H1 (cell line): ENCODE results near the gene LCE1E. TPM values are rescaled to one million over a fixed set of nuclear protein-coding genes. Genes with fewer than 3 reads are reported as not detected.

Source experiments
- ATF3 ChIP-seq: IDR thresholded peaks from 2 replicates; pipeline ENCODE4 v1.6.1; 2011; ENCODE audit warnings: low read depth, mild to moderate bottlenecking, low read length; ENCODE audit not compliant: insufficient read depth
- CHD7 ChIP-seq: fragments of 300-600 bp; sonication (generic); IDR thresholded peaks from 2 replicates; pipeline ENCODE4 v1.7.1; 2012; ENCODE audit warnings: low read length, moderate library complexity, mild to moderate bottlenecking, inconsistent platforms; ENCODE audit not compliant: insufficient replicate concordance
- CTBP2 ChIP-seq: IDR thresholded peaks from 2 replicates; pipeline ENCODE4 v1.7.0; 2011; ENCODE audit warnings: borderline replicate concordance, mild to moderate bottlenecking, moderate library complexity, mixed read lengths, low read length; ENCODE audit not compliant: insufficient read depth, insufficient read length
- GABPA ChIP-seq: IDR thresholded peaks from 2 replicates; pipeline ENCODE4 v1.6.1; 2011; ENCODE audit warnings: mild to moderate bottlenecking, low read length, moderate library complexity, borderline replicate concordance; ENCODE audit not compliant: insufficient read depth
- JUND ChIP-seq: IDR thresholded peaks from 2 replicates; pipeline ENCODE4 v1.6.1; 2011; ENCODE audit warnings: mild to moderate bottlenecking, improper control_type of control experiment, low read length
- KDM5A ChIP-seq: fragments of 200-600 bp; IDR thresholded peaks from 2 replicates; pipeline ENCODE4 v1.7.1; 2012; ENCODE audit warnings: mild to moderate bottlenecking, low read length, inconsistent platforms, mixed read lengths
- SIN3A ChIP-seq, 2 experiments: IDR thresholded peaks in 1 of 2; conservative IDR thresholded peaks in 1 of 2; 2 replicates each; pipeline ENCODE4 v1.6.1; 2011 to 2012; ENCODE audit warnings: low read length in 2 of 2, improper control_type of control experiment in 1 of 2, low read depth in 1 of 2, mild to moderate bottlenecking in 1 of 2
- SUZ12 ChIP-seq: fragments of 200-600 bp; sonication (generic); IDR thresholded peaks from 2 replicates; pipeline ENCODE4 v1.6.1; 2012; ENCODE audit warnings: mild to moderate bottlenecking, inconsistent platforms, low read length, moderate library complexity, mixed read lengths
- ZNF274 ChIP-seq: IDR thresholded peaks from 2 replicates; pipeline ENCODE4 v1.7.0; 2012; ENCODE audit warnings: low read length, borderline replicate concordance; ENCODE audit errors: extremely low read depth
- polyA plus RNA-seq, 7 experiments: library from polyadenylated mRNA; depleted of rRNA in 3 of 7; stranded (reverse) in 5 of 7; unstranded in 2 of 7; fragments of >200 nt in 5 of 7; fragments of 200-250 nt in 2 of 7; gene quantifications; 1 replicate in 5 of 7; 2 replicates in 1 of 7; 4 replicates in 1 of 7; pipeline versions ENCODE4 v1.2.1 to v1.2.3, GENCODE V29; 2011 to 2013; ENCODE audit warnings: missing spikeins in 2 of 7, mixed read lengths in 2 of 7
- total RNA-seq: library from RNA; stranded (reverse); fragmentation: NEBNext Ultra II Directional; extraction: Animal tissue kit (Norgen Biotek cat#: 25700); gene quantifications from 2 replicates; pipeline ENCODE4 v1.2.1, GENCODE V29; 2021

The LCE1E gene
- total and polyA plus RNA-seq, 2 of the 8 experiments (the other 6 are each of a cell fraction or from before 2014, with no cell fraction given): not detected

GRCh38 chr1:152801333-152801732, 15.3 kb downstream of the LCE1E start (continued):
- no peak for TF ChIP-seq KDM5A
- no peak for TF ChIP-seq ATF3
- TF ChIP-seq CHD7: no peak
- no peak for TF ChIP-seq CTBP2
- no peak for TF ChIP-seq ZNF274
- no peak for TF ChIP-seq SUZ12
- TF ChIP-seq JUND: no peak
- no peak for TF ChIP-seq SIN3A (conservative IDR thresholded peaks at IDR 0.05 in 1 of 2, IDR thresholded peaks at IDR 0.05 in 1 of 2; ENCODE audit: low read depth in 1 of 2, low read length in 2 of 2)
- TF ChIP-seq GABPA: no peak
